Inflammatory macrophage (primary cell): ENCODE data around the gene CHST6.
"Not testable (repeated sequence)": the region's sequence is repeated elsewhere in the genome, so short reads cannot be mapped to it uniquely, and the experiment has no call there.

ENCODE experiments used
- DNase-seq, 2 donors: peaks; one replicate each; pipeline ENCODE4 v3.0.0-alpha.2; 2020 to 2022

The CHST6 gene

DNA sequence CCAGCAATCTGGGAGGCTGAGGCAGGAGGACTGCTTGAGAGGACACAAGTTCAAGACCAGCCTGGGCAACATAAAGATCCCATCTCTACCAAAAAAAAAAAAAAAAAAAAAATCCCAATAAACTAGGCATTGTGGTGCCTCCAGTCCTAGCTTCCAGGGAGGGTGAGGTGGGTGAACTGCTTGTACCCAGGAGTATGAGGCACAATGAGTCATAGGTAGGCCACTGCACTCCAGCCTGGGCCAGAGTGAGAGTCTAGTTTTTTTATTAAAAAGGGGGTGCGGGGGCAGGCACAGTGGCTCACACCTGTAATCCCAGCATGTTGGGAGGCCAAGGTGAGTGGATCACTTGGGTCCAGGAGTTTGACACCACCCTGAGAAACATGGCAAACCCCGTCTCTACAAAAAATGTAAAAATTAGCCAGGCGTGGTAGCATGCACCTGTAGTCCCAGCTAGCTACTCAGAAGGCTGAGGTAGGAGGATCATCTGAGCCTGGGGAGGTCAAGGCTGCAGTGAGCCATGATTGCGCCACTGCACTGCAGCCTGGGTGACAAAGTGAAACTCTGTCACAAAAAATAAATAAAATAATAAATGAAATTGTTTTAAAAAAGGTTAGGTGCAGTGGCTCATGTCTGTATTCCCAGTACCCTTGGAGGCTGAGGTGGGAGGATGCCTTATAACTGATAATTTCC lies 7.8 kb upstream of the CHST6 start:
- no peak for DNase-seq

DNA sequence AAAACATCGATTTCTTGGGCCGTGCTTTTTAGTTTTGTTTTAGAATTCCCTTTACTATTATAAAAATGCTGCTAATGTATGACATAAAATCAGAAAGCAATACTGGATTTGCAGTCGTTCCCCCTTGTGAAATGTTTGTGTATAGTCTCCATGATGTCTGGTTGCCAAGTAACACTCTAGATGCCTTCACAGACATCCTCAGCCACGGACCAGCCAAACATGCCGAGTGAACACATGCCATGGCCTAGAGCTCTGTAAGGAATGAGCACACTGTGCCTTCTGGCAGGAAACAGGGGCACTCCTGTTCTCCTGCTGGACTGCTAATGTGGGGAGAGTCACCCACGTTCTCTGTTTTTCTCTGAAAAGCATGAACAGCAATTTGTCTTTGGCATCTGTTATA lies 6.6 kb upstream of the CHST6 start:
- not testable (repeated sequence) for DNase-seq

DNA sequence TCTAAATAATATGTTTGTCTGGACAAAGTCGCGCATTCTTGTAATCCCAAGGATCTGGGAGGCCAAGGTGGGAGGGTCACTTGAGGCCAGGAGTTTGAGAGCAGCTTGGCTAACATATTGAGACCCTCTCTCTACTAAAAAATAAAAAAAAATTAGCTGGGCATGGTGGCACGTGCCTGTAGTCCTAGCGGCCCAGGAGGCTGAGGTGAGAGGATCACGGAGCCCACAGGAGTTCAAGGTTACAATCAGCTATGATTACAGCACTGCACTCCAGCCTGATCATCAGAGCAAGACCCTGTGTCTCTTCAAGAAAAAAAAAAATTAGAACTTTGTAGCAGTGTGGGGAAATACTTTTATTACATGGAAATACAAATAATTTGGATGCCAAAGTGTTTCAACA lies 6.1 kb upstream of the CHST6 start:
- no peak for DNase-seq

DNA sequence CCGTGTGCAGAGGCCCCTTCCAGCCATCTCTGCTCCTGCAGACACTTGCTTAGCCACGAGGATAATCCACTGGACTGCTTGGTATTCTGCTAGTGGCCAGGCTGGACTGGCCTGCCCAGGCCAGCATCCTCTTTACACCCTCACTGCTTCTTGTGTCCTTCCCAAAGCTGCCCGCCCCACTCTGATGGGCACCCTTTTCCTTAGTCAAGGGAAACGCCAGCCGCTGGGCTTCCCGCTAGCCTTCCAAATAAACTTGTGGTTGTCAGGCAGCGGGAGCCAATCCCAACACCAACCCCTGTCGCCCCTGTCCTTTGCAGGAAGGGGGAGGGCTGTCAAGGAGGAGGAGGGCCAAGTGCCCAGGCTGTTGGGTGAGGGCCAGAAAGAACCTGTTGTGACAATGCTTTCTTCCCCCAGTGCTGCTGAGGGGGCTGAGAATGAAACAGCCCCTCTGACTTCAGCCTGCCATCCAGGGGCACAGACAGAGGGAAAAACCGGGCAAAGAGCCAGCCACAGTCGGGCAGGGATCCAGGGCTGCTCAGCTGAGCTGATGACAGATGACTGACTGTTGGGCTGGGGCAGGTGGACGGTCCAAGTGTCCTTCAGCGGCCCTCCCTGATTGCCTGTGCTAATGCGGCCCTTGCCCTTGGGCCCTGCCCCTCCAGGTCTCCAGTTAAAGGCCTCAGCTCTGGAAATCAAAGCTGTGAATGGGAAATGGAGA lies 3.5 kb upstream of the CHST6 start:
- DNase-seq, result not testable (repeated sequence)

DNA sequence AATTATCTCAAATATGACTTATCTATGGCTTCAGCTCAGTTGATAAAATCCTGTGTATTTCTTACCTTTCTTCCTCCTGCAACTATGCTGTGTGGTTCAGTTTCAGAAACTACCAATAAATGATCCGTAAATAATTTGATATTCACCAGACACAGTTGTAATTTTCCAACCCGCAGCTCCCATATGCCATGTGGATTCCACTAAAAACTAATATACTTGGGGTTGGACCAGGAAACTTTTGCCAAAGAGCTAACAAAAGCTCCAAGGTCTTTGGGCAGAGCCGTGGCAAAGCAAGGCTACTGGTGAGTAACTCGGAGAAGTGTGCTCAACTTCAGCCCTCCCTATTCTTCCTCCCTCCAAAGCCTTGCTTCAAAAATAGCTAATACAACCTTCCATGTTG lies 2.3 kb upstream of the CHST6 start:
- DNase-seq, result no peak

DNA sequence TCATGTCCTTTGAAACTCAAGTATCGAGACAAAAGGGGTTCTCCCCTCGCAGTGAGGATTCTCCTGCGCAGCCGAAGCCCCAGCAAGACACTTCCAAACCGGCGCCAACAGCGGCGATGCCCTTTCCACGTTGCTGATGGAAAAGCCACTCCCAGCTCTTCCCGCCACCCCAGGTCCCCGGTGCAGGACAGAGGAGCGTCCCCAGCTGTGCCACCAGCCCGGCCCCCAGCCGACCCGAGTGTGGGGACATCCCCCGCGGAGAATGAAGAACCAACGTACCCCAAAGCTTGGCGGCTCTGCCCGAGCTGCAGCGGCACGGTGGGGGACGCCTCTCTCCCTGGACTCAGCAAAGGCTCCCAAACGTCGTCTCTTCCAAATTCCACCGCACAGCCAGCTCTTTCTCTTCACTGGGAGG lies 573 bp downstream of the CHST6 start:
- DNase-seq, result no peak

DNA sequence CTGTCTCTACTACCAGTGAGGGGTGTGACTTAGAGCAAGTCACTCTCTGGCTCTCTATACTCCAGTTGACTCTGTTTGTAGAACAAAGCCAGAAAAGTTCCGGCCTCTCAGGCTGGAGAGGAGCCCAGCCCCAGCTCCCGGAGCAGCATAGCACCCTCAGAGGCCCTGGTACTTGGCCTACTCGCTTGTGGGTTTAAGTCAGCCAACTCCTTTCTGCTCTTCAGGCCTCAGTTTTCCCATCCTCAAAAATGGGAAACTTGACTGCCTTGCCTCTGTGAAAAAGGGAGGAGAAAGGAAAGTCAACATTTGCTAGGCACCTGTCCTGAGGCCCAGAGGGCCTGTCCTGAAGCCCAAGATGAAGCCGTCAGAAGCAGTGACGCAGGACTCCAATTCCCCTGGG lies 1.1 kb downstream of the CHST6 start:
- DNase-seq, result no peak

DNA sequence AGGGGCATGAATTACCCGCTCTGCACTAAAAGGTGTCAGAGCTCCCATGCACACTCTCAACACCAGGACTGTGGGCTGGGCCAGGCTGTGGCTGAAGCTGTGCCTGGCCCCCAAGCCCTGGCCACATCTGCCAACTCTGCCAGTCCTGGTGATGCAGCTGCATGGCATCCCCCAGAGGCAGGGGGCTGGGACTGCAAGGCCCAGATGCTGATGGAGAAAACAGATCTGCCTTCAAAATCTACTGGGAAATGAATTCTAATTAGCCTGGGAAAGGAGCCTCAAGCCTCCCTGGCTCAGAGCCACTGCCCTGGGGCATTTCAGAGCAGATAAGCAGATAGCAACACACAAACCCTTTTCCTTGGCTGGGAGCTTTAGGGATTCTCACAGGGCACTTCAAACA lies 3.4 kb downstream of the CHST6 start:
- DNase-seq, result no peak

DNA sequence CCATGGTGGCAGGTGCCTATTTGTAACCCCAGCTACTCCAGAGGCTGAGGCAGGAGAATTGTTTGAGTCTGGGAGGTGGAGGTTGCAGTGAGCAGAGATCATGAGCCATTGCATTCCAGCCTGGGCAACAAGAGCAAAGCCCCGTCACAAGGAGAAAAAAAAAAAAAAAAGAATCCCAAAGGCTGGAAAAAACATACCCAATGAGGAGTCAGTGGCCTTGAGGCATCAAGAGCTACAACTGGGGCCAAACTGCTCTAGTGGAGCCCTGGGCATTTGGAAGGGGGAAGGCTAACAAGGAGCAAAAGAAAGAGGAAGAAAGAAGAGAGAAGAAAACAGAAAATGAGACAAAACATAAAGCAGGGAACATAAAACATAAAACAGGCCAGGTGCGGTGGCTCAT lies 6.9 kb downstream of the CHST6 start:
- DNase-seq, result no peak

DNA sequence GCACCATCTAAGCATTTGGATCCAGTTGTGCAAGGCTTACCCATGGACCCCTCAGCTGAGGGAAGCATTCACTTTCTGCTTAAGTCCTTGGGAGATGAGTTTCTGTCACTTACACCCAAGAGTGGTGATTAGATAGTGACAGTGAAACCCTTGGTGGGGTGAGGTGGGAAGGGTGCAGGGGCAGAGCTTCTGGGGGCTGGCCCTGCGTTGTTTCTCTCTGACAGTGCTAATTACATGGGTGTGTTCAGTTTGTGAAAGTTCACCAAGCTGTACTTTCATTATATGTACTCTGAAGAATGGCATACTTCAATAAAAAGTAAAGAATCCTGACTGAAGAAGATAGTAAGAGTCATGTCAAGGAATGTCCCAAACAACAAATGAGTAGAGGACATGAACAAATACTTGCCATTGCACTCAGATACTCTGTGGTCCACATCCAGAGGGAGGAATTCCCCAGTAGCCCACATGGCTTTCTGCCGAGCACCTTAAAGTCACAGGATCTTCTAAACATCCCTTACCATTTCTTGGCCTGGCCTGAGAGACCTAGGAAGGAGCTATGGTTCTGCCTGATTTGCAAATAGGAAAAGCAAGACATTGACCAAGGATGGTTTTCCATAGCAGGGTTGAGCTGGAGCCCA lies 8.4 kb downstream of the CHST6 start:
- no peak for DNase-seq

DNA sequence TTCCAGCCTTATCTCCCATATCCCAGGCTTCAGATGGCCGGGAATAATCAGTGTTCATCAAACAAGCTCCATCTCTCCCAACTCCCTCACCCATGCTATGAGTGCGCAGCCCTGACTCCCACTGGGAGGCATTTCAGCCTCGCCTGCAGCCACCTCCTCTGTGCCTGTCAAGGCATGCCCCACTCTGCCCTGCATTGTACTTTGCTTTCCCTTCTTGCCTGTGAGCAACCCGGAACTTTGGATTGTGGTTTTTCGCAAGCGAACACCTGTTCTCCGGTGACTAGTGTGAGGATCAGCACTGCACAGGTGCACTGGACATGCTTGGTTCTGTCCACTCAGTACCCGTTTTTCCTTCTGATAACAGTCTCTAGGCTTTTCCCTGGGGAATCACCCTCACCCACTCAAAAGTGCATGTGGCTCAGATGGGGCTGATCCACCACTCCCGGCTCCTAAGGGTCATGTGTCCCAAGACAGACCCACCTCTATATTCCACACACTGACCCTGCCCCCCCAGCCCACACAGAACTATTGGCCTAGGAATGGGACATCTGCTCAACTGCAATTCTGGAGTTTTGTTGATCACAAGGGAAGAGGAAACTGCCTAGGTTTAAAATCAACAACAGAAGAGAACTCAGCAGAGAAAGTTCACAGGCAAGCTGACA lies 9.1 kb downstream of the CHST6 start:
- DNase-seq, result no peak

DNA sequence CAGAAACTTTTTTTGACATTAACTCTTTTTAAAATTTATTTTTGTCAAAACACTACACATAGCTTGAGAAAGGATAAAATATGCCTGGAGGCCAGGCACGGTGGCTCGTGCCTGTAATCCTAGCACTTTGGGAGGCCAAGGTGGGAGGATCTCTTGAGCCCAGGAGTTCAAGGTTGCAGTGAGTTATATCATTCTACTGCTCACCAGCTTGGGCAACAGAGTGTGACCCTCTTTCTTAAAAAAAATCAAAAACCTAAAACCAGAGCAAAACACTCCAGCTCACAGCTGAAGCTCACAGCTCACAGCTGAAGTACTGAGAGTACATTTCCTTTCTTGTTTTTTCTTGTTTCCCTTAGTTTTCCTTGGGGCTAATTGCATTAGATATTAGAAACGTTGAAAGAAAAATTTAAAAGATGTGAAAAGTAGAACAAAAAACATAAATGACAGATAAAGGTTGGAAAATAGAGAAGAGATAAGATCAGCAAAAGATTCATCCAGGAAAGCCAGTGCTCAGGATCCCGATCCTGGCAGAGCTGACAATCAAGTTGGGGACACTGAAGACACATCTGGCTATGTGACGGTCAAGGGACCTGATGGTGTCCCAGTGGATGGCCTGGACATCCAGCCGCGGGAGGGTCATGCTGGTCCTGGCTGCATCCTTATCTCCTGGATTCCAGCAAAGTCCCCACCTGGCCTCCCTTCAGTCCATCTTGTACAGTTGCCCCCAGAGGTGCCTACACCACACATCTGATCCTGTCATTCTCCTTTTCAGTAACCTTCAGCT lies 9.8 kb downstream of the CHST6 start:
- DNase-seq, result no peak

DNA sequence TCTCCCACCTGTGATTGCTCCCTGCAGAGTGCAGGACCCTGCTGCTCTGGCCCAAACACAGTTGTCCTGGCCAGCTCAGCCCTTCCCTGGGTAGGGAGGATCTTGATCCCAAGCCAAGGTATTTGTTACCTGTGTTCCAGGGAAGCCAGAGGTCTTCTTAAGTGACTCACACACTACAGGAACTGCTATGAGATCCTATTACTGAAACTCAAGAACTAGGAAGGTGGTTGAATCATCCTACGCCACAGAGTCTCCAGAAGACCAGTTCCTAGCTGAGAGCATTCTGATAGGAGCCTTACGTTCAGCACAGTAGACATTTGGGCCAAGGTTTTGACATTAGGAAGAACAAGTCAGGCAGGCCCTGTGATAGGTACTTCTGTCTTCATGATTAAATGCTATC lies 12.0 kb downstream of the CHST6 start:
- no peak for DNase-seq

DNA sequence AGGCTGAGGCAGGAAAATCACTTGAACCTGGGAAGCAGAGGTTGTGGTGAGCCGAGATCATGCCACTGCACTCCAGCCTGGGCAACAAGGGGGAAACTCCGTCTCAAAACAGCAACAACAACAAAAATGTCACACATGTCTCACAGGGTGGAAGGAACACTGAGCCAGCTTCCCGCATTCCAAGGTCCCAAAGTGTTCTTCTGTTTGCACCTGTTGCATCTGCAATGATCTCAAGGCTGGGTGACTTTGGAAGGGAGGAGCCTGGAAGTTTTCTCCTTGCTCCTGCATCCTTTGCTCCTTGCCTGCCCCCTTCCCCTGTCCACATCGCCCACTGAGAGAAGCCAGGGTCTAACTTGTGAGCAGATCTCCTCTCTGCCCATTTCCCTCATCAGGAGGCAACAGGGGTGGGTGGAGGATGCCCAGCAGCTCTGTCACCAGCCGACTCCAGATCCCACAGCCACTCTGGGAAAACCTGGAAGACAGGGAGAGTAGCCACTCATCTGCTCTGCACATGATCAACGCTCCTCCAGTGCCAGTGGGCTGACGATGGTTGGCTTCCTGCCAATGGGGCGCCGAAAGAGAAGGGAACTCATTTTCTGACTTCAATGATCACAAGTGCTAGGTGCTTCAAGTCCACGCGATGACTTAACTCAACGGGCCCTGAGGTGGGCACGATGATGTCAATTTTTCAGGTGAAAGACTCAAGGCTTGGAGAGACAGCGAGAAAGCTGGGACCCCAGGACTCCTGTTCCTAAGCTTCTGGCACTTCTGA lies 12.6 kb downstream of the CHST6 start:
- DNase-seq, result no peak

DNA sequence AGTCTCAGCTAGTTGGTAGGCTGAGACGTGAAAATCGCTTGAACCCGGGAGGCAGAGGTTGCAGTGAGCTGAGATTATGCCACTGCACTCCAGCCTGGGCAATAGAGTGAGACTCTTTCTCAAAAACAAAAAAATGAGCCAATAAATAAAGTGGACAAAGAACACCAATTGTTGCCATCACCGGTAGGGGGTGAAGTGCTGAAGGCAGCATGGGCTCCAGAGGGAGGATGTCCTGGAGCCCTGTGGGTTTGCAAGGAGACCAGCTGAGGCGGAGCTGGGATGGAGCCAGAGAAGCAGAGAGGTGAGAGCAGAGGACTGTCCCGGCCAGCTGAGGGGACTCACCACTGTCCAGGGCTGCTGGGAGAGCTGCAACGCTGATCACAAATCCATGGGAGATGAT lies 13.8 kb downstream of the CHST6 start:
- DNase-seq, result no peak

DNA sequence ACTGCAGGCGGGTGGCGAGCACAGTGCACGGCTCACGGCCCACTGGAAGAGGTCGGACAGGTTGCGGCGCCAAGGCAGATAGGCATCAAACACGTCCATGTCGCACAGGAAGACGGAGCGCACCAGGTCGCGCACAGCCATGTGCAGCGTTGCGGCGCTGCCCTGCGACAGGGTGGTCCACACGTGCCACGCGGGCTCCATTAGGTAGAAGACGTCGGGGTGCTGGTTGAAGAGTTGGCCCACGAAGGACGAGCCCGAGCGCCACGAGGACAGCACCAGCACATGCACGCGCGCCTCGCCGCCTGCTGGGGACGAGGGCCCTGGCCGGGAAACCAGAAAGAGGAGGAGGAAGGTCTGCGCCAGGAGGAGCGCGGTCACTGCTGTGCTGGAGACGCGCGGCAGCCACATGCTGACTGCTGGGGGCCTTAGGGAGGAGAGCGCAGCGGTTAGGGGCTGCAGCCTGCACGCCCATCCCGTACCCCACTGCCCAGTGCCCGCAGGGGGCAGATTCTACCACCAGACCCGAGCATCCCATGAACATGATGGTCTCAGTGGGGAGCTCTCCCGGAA lies 15.7 kb downstream of the CHST6 start:
- DNase-seq, result no peak

DNA sequence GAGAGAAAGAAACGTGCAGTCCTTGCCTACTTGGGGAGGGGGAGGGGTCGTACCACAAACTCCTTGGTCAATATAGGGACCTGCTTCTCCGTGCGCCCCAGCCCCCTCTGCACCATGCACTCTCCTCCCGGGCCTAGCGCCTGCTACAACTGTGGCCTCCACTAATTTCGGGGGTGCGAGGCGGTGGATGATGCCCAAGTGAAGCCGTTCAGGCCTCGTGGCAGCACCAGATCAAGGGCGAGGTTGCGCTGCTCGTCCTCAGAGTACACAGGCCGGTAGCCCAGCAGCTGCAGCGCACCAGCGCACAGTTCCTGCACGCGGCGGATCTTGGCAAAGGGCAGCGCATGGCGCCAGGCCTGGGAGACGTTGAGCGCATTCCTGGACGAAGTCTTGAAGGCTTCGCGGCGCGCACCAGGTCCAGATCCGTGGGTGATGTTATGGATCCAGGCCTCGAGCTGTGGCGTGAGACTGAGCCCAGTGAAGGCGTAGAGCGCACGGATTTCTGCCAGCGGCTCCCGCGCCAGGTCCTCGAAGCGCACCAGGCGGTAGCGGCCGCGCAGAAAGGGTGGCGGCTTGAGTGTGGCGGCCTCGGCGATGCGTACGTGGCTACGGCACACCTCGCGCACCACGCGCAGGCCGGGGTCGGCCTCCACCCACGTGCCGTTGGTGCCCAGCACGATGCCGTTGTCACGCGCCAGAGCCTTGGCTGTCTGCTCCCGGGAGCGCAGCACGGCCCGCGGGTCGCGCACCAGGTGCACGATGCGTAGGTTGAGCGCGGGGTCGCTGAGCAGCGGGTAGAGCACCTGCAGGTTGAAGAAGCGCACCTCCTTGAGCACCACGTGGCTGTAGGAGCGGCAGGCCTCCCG lies 16.5 kb downstream of the CHST6 start:
- no peak for DNase-seq

DNA sequence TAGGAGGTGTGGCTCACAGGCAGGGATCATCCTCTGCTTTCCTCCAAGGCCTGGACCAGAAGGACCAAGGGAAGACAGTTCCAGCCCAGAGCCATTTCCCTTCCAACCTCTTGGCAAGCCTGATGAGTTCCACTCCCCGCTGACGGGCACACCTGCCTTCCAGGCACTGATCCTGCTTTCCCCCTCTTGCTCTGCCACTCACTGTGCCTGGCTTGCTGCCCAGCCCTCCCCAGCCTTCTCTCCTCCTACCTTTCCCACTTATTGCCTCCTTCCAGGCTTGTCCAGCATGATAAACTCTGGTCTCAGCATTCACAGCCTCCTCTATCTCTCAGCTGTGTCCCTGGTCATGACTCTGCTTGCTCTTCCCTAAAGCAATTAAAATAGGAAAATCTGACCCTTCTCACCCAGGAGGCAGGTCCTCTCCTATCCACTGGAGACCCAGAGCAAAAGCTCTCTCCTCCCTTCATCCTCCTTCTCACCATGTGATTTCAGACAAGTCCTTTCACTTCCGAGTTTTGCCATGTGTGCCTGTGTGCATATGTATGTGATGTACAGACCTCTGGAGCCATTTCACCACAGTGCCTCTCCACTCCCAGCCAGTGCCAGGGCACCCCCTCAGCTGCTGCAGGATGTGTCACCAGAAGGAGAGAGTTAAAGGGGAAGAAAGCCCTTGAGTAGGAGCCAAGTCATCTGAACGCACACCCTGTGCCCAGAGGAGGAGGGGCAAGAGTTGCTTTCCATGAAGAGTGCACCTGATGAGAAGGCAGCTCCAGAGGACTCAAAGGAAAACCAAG lies 17.4 kb downstream of the CHST6 start:
- peak; percentile 83 to 87 for DNase-seq

DNA sequence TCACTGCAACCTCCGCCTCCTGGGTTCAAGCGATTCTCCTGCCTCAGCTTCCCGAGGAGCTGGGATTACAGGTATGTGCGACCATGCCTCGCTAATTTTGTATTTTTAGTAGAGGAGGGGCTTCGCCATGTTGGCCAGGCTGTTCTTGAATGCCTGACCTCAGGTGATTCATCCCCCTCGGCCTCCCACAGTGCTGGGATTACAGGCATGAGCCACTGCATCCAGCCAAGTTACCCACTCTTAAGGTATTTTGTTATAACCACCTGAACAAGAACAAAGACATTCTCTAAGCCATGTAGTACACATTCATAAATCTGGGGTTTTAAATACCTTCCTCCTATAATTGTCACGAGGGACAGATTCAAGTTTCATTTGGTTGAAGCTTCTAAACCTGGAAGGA lies 18.4 kb downstream of the CHST6 start:
- DNase-seq, result no peak

DNA sequence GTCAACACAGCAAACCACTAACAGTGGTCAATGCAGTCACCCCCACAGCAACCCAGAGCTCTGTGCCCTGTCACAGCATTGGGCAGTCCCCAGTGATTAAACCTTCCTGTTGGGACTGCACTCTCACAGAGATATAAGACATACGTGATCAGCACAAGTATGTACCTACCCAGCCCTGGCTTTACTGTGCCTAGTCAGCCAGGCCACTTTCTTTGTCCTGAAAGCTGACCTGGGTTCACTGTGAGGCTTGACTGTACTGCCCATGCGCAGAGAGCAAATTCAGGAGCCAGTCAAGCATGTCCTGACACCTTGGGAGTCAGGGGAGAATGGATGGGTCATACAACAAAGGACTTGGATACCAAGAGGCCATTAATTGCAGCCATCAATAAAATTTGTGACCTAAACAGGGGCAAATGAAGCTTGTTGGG lies 19.8 kb downstream of the CHST6 start:
- no peak for DNase-seq
